Body of pancreas (tissue), 4 donors: ENCODE data around the gene CTNNA2.

Experiments used
- POLR2A ChIP-seq, 3 donors: fragments of 450-650 bp; IDR thresholded peaks; one replicate each; pipeline ENCODE4 v1.6.1; 2016; ENCODE audit warnings: antibody characterized with exemption in 3 of 3, mild to moderate bottlenecking in 2 of 3
- TF ChIP-seq, protein P1 (sequence below), 7 experiments: fragments of 450-650 bp in 4 of 7; fragments of 200-600 bp in 3 of 7; sonication (generic) in 3 of 7; IDR thresholded peaks; one replicate each; pipeline ENCODE4 v1.5.1; 2016 to 2019; ENCODE audit warnings: antibody characterized with exemption in 7 of 7

DNA sequence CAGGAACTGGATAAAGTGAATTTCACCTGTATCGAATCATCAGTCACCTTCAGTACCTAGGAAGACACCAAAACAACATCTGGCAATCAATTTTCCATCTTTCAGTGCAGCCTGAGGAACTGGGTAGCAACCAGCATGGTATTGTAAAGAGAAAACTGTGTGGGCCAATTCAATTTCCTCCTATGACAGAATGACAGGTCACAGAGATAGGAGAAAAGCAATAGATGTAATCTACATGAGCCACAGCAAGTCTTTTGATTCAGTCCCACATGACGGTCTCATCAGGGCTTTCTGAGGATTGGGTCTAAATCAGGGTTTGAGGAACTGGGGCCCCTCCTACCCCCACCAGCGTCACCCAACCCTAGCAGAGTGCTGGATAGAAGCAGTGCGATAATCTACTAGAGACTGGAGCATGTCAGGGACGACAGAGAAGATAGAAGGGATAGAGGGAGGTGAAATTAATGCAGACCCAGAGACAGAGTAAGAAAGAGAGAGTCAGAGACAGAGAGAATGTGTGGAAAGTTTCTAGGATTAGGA is 523.0 kb downstream of the CTNNA2 start:
- TF ChIP-seq, protein P1, sequence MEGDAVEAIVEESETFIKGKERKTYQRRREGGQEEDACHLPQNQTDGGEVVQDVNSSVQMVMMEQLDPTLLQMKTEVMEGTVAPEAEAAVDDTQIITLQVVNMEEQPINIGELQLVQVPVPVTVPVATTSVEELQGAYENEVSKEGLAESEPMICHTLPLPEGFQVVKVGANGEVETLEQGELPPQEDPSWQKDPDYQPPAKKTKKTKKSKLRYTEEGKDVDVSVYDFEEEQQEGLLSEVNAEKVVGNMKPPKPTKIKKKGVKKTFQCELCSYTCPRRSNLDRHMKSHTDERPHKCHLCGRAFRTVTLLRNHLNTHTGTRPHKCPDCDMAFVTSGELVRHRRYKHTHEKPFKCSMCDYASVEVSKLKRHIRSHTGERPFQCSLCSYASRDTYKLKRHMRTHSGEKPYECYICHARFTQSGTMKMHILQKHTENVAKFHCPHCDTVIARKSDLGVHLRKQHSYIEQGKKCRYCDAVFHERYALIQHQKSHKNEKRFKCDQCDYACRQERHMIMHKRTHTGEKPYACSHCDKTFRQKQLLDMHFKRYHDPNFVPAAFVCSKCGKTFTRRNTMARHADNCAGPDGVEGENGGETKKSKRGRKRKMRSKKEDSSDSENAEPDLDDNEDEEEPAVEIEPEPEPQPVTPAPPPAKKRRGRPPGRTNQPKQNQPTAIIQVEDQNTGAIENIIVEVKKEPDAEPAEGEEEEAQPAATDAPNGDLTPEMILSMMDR (IDR thresholded peaks at IDR 0.05) = no peak
- TF ChIP-seq POLR2A (IDR thresholded peaks at IDR 0.05) = no peak
